Adrenal gland (tissue), 12 donors: ENCODE results near the gene TEN1. TPM values are rescaled to one million over a fixed set of nuclear protein-coding genes. Genes with fewer than 3 reads are reported as not detected.

Source experiments
- DNase-seq, 7 donors: peaks; one replicate each; pipeline ENCODE4 v3.0.0-alpha.2; 2019 to 2020
- H3K27ac ChIP-seq, 5 donors: fragments of 200-600 bp; sonication (generic) in 4 of 5; 1 replicate in 3 of 5; 2 replicates in 2 of 5; pipeline versions ENCODE4 v1.5.1 to v1.8.0; 2016 to 2020; ENCODE audit warnings: mild to moderate bottlenecking in 1 of 5
- H3K27me3 ChIP-seq: fragments of 200-600 bp; 2 replicates; pipeline ENCODE4 v1.8.0; 2021
- H3K36me3 ChIP-seq, 2 donors: fragments of 200-600 bp; replicated peaks in 1 of 2; 1 replicate in 1 of 2; 2 replicates in 1 of 2; pipeline versions ENCODE4 v1.5.1 to v1.8.0; 2018 to 2022
- H3K4me1 ChIP-seq, 2 donors: fragments of 200-600 bp; replicated peaks in 1 of 2; 1 replicate in 1 of 2; 2 replicates in 1 of 2; pipeline versions ENCODE4 v1.5.1 to v1.8.0; 2018 to 2021
- H3K4me3 ChIP-seq, 4 donors: fragments of 200-600 bp; sonication (generic) in 3 of 4; one replicate each; pipeline ENCODE4 v1.5.1; 2016 to 2018
- H3K9me3 ChIP-seq, 3 donors: fragments of 200-600 bp; sonication (generic) in 1 of 3; replicated peaks in 1 of 3; 1 replicate in 2 of 3; 2 replicates in 1 of 3; pipeline versions ENCODE4 v1.5.1 to v1.8.0; 2016 to 2021
- POLR2A ChIP-seq, 2 donors: fragments of 450-650 bp; IDR thresholded peaks; one replicate each; pipeline ENCODE4 v1.6.1; 2017; ENCODE audit warnings: antibody characterized with exemption in 2 of 2, mild to moderate bottlenecking in 2 of 2, moderate library complexity in 1 of 2
- WGBS, 4 donors: extraction: QIAGEN DNeasy Blood & Tissue Kit in 2 of 4; methylation state at CpG; one replicate each; pipeline versions ENCODE4 v1.1.5 to v1.1.7; 2013 to 2017; 5-methylcytosine and 5-hydroxymethylcytosine counted together
- intact Hi-C, 2 donors: fragments of 100-400 bp; cut with DNase I; formaldehyde crosslinking; loops; one replicate each; pipeline versions ENCODE4 v1.14.1 to v1.15.0; 2022 to 2023
- polyA plus RNA-seq, 3 donors: library from polyadenylated mRNA; stranded (reverse); fragments of 200-250 nt in 2 of 3; fragments of 350-450 nt in 1 of 3; fragmentation: Illumina TruSeq in 1 of 3; extraction: RNeasy Lipid Tissue Mini Kit (QIAGEN cat#74804) in 1 of 3; gene quantifications; one replicate each; pipeline ENCODE4 v1.2.3, GENCODE V29; 2013 to 2014
- total RNA-seq, 9 donors: library from RNA; depleted of rRNA in 4 of 9; stranded (reverse); fragments of >200 nt in 4 of 9; fragments of 120-200 nt in 1 of 9; fragmentation: NEBNext Ultra II Directional in 1 of 9; extraction: Animal tissue kit (Norgen Biotek cat#: 25700) in 1 of 9; gene quantifications; one replicate each; pipeline versions ENCODE4 v1.1.0 to v1.2.4, GENCODE V29; 2013 to 2023
- TF ChIP-seq, protein P1 (sequence below), 6 experiments: fragments of 450-650 bp in 4 of 6; fragments of 200-600 bp in 2 of 6; sonication (generic) in 1 of 6; IDR thresholded peaks; 1 replicate in 5 of 6; 2 replicates in 1 of 6; pipeline versions ENCODE4 v1.5.1 to v1.8.0; 2016 to 2021; ENCODE audit warnings: antibody characterized with exemption in 6 of 6, mild to moderate bottlenecking in 2 of 6, moderate library complexity in 1 of 6
- donor health status: healthy with polysubstance abuse.
- donor health status: Bipolar disorder and iron deficiency.
- donor health status: DM: yes; HTN: yes; CAD: no.
- donor health status: DM: no; HTN: no; CAD: no.
- donor health status: DM: no; HTN: no; CAD: no.
- donor health status: DM: yes; HTN: yes; CAD: no.

The TEN1 gene
- total and polyA plus RNA-seq, 12 donors: 8.7 to 40.0 (median 25.8) TPM

DNA sequence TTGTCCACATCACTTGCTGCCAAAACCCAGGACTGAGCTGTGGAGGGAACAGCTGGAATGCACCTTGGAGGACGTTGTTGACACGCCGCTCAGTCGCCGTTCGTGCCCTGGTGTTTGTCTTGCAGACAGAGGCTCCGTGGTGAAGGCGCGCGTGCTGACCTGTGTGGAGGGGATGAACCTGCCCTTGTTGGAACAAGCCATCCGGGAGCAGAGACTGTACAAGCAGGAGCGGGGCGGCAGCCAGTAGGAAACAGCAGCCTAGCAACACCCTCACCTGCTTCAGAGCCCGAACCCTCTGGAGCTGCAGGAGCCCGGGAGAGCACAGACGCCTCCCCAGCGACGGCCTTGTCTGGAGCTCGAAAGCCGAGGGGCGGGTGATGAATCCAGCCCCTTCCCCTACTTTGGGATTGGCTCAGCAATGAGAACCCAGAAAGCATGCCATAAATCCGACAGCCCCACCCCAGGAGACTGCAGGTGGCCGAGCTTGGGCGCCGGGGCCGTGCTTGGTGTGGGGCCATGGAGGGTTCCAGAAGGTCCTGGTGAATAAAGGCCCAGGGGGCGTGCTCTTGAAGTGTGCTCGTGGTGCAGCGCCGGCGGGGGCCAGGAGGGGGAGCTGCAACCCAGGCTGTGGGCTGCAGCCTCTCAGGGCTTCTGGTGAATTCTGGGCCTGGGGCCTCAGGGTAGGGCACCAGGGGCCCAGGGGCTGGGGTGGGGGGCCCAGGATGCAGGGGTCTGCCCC lies 21.1 kb downstream of the TEN1 start:
- no peak for TF ChIP-seq POLR2A (IDR thresholded peaks at IDR 0.05)
- TF ChIP-seq, protein P1, sequence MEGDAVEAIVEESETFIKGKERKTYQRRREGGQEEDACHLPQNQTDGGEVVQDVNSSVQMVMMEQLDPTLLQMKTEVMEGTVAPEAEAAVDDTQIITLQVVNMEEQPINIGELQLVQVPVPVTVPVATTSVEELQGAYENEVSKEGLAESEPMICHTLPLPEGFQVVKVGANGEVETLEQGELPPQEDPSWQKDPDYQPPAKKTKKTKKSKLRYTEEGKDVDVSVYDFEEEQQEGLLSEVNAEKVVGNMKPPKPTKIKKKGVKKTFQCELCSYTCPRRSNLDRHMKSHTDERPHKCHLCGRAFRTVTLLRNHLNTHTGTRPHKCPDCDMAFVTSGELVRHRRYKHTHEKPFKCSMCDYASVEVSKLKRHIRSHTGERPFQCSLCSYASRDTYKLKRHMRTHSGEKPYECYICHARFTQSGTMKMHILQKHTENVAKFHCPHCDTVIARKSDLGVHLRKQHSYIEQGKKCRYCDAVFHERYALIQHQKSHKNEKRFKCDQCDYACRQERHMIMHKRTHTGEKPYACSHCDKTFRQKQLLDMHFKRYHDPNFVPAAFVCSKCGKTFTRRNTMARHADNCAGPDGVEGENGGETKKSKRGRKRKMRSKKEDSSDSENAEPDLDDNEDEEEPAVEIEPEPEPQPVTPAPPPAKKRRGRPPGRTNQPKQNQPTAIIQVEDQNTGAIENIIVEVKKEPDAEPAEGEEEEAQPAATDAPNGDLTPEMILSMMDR (IDR thresholded peaks at IDR 0.05): peak; percentile 36 to 61 (median 46)
- no peaks in the 10 kb centered on the region for H3K9me3 ChIP-seq
- peak in 4 of 7 donors; percentile 33 to 62 (median 52) for DNase-seq
- peaks cover 0 to 4% of the 10 kb centered on the region in 2 donors for H3K4me1 ChIP-seq
- intact Hi-C loops: loop anchor here in 1 of 2 donors (5.0 kb wide), 1 partner anchor 93 kb away; no protein-coding TSS in a partner anchor
- no peaks in the 10 kb centered on the region for H3K27me3 ChIP-seq
- no peak overlapping the region for H3K27ac ChIP-seq
- H3K36me3 ChIP-seq: no peaks in the 10 kb centered on the region
- 61 to 81% (median 70%) methylated on average over 11 to 31 of the region's 31 CpGs for WGBS, 4 donors
- no peak overlapping the region for H3K4me3 ChIP-seq

DNA sequence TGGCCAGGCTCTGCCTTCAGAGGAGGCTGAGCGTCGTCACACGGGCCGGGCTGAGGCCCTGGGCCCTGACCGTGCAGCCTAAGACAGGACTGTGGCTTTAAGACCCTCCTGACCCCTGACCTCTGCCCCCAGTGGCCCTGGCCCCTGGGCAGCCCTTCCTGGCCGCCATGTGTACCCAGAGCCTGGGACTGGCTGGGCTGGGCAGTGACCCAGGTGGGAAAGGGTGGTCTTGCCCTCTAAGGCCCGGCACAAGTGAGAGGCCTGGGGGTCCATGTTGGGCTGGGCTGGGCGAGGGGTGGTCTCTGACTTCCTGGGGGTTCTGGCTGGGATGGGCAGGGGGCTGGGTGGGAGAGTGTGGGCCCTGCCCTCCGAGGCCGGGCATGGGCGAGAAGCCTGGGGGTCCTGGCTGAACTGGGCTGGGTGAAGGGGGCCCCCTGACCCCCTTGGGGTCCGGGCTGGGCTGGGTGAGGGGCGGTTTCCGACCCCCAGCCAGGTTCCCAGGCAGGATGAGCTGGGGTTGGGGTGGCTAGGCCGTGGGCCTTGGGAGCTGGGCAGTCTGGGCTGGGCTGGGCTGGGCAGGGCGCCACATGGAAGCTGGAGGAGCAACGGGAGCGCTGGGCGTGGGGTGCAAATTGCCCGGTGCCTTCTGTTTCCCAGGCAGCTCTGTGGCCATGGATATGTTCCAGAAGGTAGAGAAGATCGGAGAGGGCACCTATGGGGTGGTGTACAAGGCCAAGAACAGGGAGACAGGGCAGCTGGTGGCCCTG lies 21.9 kb downstream of the TEN1 start, which contains the start of gene CDK3:
Gene CDK3, plus strand, starts transcription at position 101 of the 767 bp plus-strand sequence. Its CDS starts 571 bp downstream, at position 672.
- DNase-seq: no peak
- TF ChIP-seq POLR2A (IDR thresholded peaks at IDR 0.05): no peak
- TF ChIP-seq, protein P1 (IDR thresholded peaks at IDR 0.05): peak in 1 of 6 experiments; percentile 24
- H3K4me3 ChIP-seq: no peak within 1 kb of the TSS
- H3K27me3 ChIP-seq: no peaks in the 10 kb centered on the region
- peaks cover 3 to 11% of the 10 kb centered on the region in 2 donors for H3K4me1 ChIP-seq
- WGBS, 4 donors: 79 to 99% (median 90%) methylated on average over 8 to 21 of the region's 21 CpGs
- H3K9me3 ChIP-seq: no peaks in the 10 kb centered on the region
- no peak within 1 kb of the TSS for H3K27ac ChIP-seq
- H3K36me3 ChIP-seq: no peaks in the 10 kb centered on the region
- intact Hi-C loops: loop anchor here in 1 of 2 donors (5.0 kb wide), 1 partner anchor 94 kb away; no protein-coding TSS in a partner anchor

DNA sequence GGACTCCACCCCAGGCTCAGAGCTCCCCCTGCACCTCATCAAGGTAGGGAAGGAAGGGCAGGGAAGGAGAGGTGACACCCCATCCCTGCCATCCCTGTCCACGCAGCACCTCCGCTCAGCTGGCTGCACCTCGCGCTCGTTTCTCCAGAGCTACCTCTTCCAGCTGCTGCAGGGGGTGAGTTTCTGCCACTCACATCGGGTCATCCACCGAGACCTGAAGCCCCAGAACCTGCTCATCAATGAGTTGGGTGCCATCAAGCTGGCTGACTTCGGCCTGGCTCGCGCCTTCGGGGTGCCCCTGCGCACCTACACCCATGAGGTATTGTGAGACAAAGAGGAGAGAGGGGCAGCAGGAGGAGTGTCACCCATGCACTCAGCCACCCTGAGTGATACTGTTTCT lies 23.1 kb downstream of the TEN1 start:
- no peaks in the 10 kb centered on the region for H3K27me3 ChIP-seq
- WGBS, 4 donors: 96 to 97% (median 97%) methylated on average over 9 to 12 of the region's 12 CpGs
- no peak for DNase-seq
- no peaks in the 10 kb centered on the region for H3K36me3 ChIP-seq
- no peak for TF ChIP-seq POLR2A (IDR thresholded peaks at IDR 0.05)
- TF ChIP-seq, protein P1 (IDR thresholded peaks at IDR 0.05): no peak
- H3K4me3 ChIP-seq: no peak overlapping the region
- H3K9me3 ChIP-seq: no peaks in the 10 kb centered on the region
- no peak overlapping the region for H3K27ac ChIP-seq
- intact Hi-C loops: loop anchor here in 1 of 2 donors (5.0 kb wide), 1 partner anchor 95 kb away; no protein-coding TSS in a partner anchor
- H3K4me1 ChIP-seq: peaks cover 3 to 11% of the 10 kb centered on the region in 2 donors

DNA sequence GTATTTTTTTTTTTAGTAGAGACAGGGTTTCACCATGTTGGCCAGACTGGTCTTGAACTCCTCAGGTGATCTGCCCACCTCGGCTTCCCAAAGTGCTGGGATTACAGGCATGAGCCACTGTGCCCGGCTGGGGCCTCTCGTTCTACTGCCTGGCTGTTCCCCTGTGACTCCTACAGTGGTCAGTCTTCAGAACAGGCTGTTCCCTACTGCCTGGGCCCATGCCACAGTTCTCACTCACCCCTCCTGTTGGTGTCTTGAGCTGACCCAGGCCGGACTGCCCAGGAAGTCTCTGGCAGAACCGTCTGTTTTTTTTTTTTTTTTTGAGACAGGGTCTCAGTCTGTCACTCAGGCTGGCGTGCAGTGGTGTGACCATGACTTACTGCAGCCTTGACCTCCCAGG lies 24.9 kb downstream of the TEN1 start:
- DNase-seq: no peak
- 64 to 75% (median 67%) methylated on average over 6 of the region's 6 CpGs for WGBS, 4 donors
- Histone ChIP-seq H3K27ac (no peak overlapping the region), H3K4me1 (peaks cover 3 to 11% of the 10 kb centered on the region in 2 donors), H3K4me3 (no peak overlapping the region), H3K36me3 (no peaks in the 10 kb centered on the region), H3K9me3 (no peaks in the 10 kb centered on the region), H3K27me3 (no peaks in the 10 kb centered on the region)
- intact Hi-C loops: loop anchor here (2.0 to 5.0 kb wide), 2 partner anchors 97 kb away; no protein-coding TSS in a partner anchor
- TF ChIP-seq, protein P1 (IDR thresholded peaks at IDR 0.05): no peak
- no peak for TF ChIP-seq POLR2A (IDR thresholded peaks at IDR 0.05)
